GM18498 (cell line): ENCODE data around the gene MAD1L1.

Source experiments
- ATAC-seq: cut with Tn5 transposase; IDR thresholded peaks from one replicate; pipeline ENCODE4 v1.9.1; 2021; ENCODE audit warnings: mild to moderate bottlenecking, moderate library complexity; ENCODE audit not compliant: unreplicated experiment

MAD1L1 gene

GRCh38 chr7:2141651-2142050, 91.1 kb downstream of the MAD1L1 start:
- ATAC-seq, result no peak

GRCh38 chr7:2141021-2141410, 91.7 kb downstream of the MAD1L1 start:
- no peak for ATAC-seq

GRCh38 chr7:2140216-2141020, 92.3 kb downstream of the MAD1L1 start:
- no peak for ATAC-seq

GRCh38 chr7:2139004-2139699, 93.6 kb downstream of the MAD1L1 start:
- no peak for ATAC-seq

GRCh38 chr7:2138146-2138765, 94.5 kb downstream of the MAD1L1 start:
- ATAC-seq, result peak; percentile 70

- no peak for ATAC-seq
Observed at GRCh38 chr7:2134740-2135139, 98.0 kb downstream of the MAD1L1 start.

- ATAC-seq, result no peak
Observed at GRCh38 chr7:2132243-2132642, 100.5 kb downstream of the MAD1L1 start.

GRCh38 chr7:2131800-2132199, 100.9 kb downstream of the MAD1L1 start:
- ATAC-seq, result no peak

GRCh38 chr7:2131341-2131740, 101.4 kb downstream of the MAD1L1 start:
- no peak for ATAC-seq

GRCh38 chr7:2130096-2130375, 102.7 kb downstream of the MAD1L1 start:
- no peak for ATAC-seq

GRCh38 chr7:2129323-2130095, 103.2 kb downstream of the MAD1L1 start:
- ATAC-seq, result no peak

GRCh38 chr7:2128601-2129322, 104.0 kb downstream of the MAD1L1 start:
- ATAC-seq, result no peak

- no peak for ATAC-seq
Observed at GRCh38 chr7:2126621-2127020, 106.1 kb downstream of the MAD1L1 start.

GRCh38 chr7:2125931-2126330, 106.8 kb downstream of the MAD1L1 start:
- no peak for ATAC-seq

- ATAC-seq, result no peak
Observed at GRCh38 chr7:2124604-2125345, 108.0 kb downstream of the MAD1L1 start.

- ATAC-seq, result no peak
Observed at GRCh38 chr7:2123916-2124315, 108.8 kb downstream of the MAD1L1 start.

- no peak for ATAC-seq
Observed at GRCh38 chr7:2123360-2123759, 109.4 kb downstream of the MAD1L1 start.

GRCh38 chr7:2122651-2123050, 110.1 kb downstream of the MAD1L1 start:
- no peak for ATAC-seq

GRCh38 chr7:2120841-2121830, 111.6 kb downstream of the MAD1L1 start:
- ATAC-seq, result no peak
